Epithelial cell of prostate (primary cell): Measurements from ENCODE around the gene LACTB.

Source experiments
- DNase-seq: peaks from one replicate; pipeline ENCODE4 v3.0.0-alpha.2; 2011; ENCODE audit warnings: low read depth, low spot score
- H3K27ac ChIP-seq: fragments of 450-650 bp; 2 replicates; pipeline ENCODE4 v1.5.1; 2017; ENCODE audit warnings: mild to moderate bottlenecking

LACTB gene

GRCh38 chr15:63114465-63114864 lies 7.2 kb upstream of the LACTB start:
- H3K27ac ChIP-seq: no peak overlapping the region
- no peak for DNase-seq

DNA sequence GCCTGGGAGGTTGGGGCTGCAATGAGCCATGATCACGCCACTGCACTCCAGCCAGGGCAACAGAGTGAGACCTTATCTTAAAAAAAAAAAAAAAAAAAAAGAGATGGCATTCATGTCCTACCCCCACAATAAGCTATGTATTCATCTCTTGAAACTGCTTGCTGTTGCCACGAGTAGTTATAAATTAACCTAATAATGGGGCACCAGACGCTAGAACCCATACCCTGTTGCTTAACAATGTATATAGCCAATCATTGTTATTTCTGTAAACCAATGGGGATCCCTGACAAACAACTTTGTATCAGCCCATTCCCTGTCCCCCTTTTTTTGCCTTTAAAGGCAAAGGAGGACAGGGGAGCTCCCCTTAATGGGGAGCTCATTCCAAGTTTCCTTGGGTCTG lies 2.8 kb upstream of the LACTB start:
- no peak for DNase-seq

DNA sequence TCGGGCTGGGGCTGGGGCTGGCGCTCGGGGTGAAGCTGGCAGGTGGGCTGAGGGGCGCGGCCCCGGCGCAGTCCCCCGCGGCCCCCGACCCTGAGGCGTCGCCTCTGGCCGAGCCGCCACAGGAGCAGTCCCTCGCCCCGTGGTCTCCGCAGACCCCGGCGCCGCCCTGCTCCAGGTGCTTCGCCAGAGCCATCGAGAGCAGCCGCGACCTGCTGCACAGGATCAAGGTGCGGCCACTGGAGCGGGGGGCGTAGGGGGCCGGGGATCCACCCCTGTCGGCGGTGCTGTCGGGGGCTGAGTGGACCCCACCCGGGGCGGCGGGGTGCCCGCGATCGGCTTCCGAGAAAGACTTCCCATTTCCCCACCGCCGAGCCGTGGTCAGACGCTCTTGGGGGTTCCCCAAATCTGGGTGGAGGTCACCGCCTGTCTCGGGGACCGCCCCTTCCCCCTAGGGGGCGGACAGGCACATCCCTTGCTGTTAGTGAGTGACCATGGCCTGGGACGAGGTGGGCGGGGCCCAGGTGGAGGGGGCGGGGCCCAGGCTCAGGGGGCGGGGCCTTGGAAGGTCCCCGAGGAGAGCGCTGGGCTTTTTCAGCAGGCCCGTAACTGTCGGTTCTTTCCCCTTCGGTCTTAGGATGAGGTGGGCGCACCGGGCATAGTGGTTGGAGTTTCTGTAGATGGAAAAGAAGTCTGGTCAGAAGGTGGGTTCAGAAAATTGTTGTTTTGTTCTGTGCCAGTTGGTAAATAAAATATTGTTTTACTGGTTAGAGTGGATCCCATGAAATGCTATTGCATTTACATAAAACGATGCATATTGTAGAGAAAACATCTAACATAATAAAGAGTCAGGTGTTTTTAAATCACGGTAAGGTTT lies 578 bp downstream of the LACTB start:
- H3K27ac ChIP-seq: peak overlapping the region; percentile 57
- DNase-seq: peak; percentile 26

More for the DNA sequence above, 2.8 kb upstream of the LACTB start:
- H3K27ac ChIP-seq: no peak overlapping the region

GRCh38 chr15:63124506-63124905 lies 2.8 kb downstream of the LACTB start:
- H3K27ac ChIP-seq: no peak overlapping the region
- DNase-seq: no peak

- no peak for DNase-seq
- no peak overlapping the region for H3K27ac ChIP-seq
Measured at GRCh38 chr15:63126726-63127125, 5.1 kb downstream of the LACTB start.

DNA sequence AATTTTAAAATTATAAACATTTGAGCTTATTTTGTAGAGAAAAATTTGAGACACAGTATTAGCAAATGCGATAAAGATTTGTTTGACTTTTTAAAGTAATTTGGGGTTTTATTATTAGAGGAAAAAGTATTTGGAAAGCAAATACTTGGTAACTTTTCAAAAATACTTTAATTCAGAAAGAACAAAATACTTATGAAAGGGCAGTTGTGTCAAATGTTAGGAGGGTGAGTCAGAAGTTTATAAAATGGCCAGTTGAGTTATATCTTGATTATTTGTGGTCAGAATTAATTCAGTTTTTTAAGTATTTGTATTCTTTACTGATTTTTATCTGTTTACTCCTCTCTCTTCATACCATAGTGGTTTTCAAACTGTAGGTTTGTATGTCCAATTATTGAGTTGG lies 12.1 kb downstream of the LACTB start:
- H3K27ac ChIP-seq: peak overlapping the region; percentile 93

GRCh38 chr15:63134245-63134985 lies 12.8 kb downstream of the LACTB start:
- H3K27ac ChIP-seq: peak overlapping the region; percentile 93
- no peak for DNase-seq

More for the DNA sequence above, 12.1 kb downstream of the LACTB start:
- DNase-seq: no peak

DNA sequence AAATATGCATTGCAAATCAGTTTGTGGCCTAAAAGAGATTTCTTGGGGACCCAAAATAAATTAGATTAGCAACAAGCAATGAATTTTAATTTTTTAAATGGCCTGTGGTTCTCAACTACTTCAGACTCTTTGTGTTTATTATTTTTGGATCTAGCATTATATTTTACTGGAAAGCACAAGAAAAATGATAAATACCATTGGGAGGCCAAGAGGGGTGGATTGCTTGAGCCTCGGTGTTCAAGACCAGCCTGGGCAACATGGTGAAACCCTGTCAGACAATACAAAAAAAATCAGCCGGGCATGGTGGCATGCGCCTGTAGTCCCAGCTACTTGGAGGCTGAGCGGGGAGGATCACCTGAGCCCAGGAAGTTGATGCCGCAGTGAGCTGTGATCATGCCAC lies 13.6 kb downstream of the LACTB start:
- peak overlapping the region; percentile 93 for H3K27ac ChIP-seq
- no peak for DNase-seq

GRCh38 chr15:63135804-63136203 lies 14.1 kb downstream of the LACTB start:
- peak; percentile 71 for DNase-seq

GRCh38 chr15:63136742-63137141 lies 15.1 kb downstream of the LACTB start:
- DNase-seq: no peak
- peak overlapping the region; percentile 93 for H3K27ac ChIP-seq

More at GRCh38 chr15:63135804-63136203, 14.1 kb downstream of the LACTB start:
- peak overlapping the region; percentile 93 for H3K27ac ChIP-seq

- DNase-seq: no peak
- H3K27ac ChIP-seq: no peak overlapping the region
Measured at GRCh38 chr15:63140936-63141335, 19.3 kb downstream of the LACTB start.

- H3K27ac ChIP-seq: no peak overlapping the region
- no peak for DNase-seq
Measured at GRCh38 chr15:63145426-63145825, 23.8 kb downstream of the LACTB start.

DNA sequence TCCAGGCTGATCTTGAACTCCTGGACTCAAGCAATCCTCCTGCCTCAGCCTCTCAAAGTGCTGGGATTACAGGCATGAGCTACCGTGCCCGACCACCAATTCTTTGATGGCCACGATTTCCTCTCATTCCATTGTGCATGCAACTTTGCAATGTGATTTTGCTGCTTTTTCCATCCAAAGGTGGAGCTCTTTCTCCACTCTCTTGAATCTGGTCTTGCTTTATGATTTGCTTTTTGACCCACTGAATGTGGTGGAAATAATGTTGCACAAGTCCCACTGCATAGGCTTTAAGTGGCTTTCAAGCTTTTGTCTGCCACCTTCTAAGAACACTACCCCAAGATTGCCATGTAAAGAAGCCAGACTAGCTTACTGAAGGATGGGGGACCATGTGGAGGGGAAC lies 25.0 kb downstream of the LACTB start:
- no peak for DNase-seq
- H3K27ac ChIP-seq: no peak overlapping the region

- H3K27ac ChIP-seq: no peak overlapping the region
- DNase-seq: no peak
Measured at GRCh38 chr15:63151665-63152064, 30.0 kb downstream of the LACTB start.

DNA sequence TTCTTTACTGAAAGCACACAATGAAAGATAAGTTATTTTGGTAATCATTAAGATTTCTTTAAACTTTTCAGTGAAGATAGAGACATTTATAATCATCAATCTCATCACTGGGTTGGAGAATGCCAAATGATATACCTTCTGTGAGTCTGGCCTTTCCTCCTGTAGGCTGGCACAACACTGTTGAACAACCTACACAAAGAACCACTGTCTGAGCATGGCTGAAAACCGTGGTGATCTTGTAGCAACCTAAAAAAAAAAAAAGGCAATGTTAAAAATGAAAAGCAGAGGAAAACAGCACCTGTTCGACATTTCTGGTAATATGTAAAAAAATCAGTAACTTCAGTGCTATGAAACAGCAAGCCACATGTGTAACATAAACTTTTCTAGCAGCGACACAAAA lies 33.8 kb downstream of the LACTB start:
- H3K27ac ChIP-seq: no peak overlapping the region
- no peak for DNase-seq

DNA sequence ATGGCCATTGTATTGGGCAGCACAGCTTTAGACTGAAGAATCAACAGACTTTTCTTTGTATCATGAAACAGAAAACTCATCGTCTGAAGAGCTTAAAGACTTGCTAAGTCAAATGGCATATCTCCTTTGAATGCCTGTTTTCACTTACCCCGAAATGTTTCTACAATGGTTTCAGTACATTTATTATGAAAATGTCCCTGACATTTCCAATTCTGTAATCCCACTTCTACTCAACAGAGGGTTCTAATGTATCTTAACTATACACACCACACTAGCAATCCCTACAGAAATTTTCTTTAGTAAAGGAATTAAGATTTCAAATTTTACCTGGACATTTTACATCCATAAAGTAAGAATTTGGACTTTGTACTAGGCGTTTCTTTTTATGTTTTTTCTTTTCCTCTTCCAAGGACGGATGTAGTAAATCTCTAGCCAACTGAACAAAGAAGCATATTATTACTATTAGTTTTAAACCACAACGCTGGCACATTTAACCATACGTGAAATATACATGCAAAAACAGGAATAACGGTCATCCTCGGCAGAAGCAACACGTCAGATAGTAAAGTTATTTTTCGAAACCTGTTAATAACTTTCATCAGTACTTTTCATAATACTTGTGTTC lies 34.5 kb downstream of the LACTB start:
- H3K27ac ChIP-seq: peak overlapping the region; percentile 89
- DNase-seq: no peak

DNA sequence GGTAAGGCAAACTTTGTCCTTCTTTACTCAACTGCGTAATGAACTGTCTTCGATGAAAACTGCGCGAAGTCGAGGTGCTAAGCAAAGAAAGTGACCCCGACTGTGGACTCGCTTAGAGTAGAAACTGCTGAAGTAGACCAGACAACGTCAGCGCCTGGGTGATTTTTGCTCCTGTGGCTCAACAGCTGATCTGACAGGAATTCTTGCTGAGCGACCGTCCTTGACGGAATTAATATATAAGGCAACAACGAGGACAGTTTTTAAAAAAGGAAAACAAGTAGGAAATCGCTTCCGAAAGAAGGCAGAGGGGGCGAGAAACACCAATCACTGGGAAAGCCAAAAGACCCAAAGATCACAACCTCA lies 35.1 kb downstream of the LACTB start:
- DNase-seq: no peak
- peak overlapping the region; percentile 89 for H3K27ac ChIP-seq

DNA sequence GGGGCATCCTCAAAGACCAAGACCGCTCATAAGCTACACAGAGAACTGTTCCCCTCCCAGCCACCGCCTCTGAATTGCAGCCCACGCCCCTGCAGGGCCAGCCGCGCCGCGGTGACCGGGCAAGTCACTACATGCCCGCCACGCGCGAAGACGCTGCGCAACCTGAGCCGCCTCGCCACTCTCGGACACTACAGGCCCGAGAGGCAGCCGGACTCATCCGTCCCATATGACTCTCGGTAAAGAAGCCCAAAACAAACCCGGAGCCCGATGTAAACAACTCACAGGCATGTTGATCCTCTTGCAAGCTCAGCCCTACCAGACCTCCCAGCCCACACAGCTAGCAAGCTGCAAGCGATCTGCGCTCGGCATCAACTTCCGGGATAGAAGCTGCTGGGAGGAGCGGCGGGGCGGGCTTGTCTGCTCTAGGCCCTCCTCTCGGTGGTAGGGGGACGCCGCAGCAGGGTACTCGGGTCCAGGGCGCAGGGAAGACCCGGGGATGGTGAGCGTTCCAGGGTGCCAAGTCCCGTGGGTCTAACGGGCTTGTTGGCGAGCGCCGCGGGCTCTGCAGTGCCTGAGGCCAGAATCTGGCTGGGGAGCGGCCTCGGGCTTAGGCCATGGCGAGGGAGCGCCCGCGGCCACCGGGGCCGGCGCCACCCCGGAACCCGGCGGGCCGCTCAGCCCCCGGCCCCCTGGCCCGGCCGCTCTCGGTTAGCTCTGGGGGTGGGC lies 35.6 kb downstream of the LACTB start, which contains the start of gene RPS27L:
TSS of gene RPS27L (minus strand) at position 360 of the 726 bp plus-strand sequence. CDS start at position 288, 72 bp downstream.
- H3K27ac ChIP-seq: peak within 1 kb of the TSS; percentile 89
- peak; percentile 62 for DNase-seq

DNA sequence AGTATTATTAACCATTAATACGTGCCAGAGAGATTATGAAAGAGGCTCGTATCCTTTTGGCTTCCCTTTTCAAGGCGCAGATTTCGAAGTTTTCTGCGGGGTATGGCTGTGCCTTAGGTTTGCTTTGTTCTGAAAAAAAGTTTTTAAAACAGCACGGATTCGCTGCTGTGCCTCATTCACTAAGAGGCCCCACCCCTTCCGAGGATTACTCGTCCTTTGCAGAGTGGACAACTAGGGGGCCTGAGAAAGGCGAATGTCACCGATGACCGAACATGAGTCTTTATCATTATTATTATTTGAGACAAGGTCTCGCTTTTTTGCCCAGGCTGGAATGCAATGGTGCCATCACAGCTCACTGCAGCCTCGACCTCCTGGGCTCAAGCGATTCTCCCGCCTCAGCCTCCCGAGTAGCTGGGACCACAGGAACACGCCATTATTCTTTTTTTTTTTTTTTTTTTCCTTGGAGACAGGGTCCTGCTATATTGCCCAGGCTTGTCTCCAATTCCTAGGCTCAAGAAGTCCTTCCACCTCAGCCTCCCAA lies 36.3 kb downstream of the LACTB start:
- H3K27ac ChIP-seq: peak overlapping the region; percentile 89
- no peak for DNase-seq

GRCh38 chr15:63160638-63161037 lies 39.0 kb downstream of the LACTB start:
- DNase-seq: no peak
- H3K27ac ChIP-seq: no peak overlapping the region
